Mammary epithelial cell (primary cell): ENCODE data around the gene SLC34A1.
A peak's percentile ranks its signal among the peaks of the same experiment; 100 is the strongest.

ENCODE experiments used
- EZH2 ChIP-seq: IDR thresholded peaks from 2 replicates; pipeline ENCODE4 v1.6.1; 2012; ENCODE audit warnings: low read length, inconsistent platforms, borderline replicate concordance
- TF ChIP-seq, protein P1 (sequence below), 2 donors: IDR thresholded peaks in 1 of 2; conservative IDR thresholded peaks in 1 of 2; 2 replicates each; pipeline ENCODE4 v1.5.1; 2011 to 2012; ENCODE audit warnings: inconsistent platforms in 2 of 2, low read length in 2 of 2, mild to moderate bottlenecking in 2 of 2, control low read depth in 1 of 2, low read depth in 1 of 2; ENCODE audit not compliant: insufficient read depth in 1 of 2; ENCODE audit errors: extremely low read depth in 1 of 2

DNA sequence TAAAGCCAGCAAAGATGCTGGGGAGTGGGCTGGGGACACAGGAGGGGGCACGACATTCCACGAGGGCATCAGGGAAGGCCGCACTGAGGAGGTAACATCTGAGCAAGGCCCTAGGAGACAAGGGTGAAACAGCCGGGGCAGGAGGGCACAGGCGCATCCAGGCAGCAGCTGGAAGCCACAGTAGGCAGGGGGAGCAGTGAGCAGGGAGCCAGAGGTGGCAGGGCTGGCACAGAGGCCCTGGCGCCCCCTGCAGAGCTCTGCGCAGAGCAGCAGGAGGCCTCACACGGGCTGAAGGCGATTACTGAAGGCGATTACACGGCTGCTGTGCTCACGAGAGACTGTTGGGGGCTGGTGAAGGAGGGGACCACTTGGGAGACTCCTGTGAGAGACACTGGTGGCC lies 48.1 kb upstream of the SLC34A1 start:
- TF ChIP-seq EZH2, result no peak
- TF ChIP-seq, protein P1, sequence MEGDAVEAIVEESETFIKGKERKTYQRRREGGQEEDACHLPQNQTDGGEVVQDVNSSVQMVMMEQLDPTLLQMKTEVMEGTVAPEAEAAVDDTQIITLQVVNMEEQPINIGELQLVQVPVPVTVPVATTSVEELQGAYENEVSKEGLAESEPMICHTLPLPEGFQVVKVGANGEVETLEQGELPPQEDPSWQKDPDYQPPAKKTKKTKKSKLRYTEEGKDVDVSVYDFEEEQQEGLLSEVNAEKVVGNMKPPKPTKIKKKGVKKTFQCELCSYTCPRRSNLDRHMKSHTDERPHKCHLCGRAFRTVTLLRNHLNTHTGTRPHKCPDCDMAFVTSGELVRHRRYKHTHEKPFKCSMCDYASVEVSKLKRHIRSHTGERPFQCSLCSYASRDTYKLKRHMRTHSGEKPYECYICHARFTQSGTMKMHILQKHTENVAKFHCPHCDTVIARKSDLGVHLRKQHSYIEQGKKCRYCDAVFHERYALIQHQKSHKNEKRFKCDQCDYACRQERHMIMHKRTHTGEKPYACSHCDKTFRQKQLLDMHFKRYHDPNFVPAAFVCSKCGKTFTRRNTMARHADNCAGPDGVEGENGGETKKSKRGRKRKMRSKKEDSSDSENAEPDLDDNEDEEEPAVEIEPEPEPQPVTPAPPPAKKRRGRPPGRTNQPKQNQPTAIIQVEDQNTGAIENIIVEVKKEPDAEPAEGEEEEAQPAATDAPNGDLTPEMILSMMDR (conservative IDR thresholded peaks at IDR 0.05 in 1 of 2, IDR thresholded peaks at IDR 0.05 in 1 of 2; ENCODE audit: extremely low read depth in 1 of 2, insufficient read depth in 1 of 2, low read depth in 1 of 2, low read length in 2 of 2), result peak; percentile 36 to 44
